ENCODE results near the gene ABCB7. TPM values are rescaled to one million over a fixed set of nuclear protein-coding genes. Genes with fewer than 3 reads are reported as not detected.

Gene ABCB7
- total RNA-seq, 2 donors from 2014 or later: 27.9 to 31.8 TPM

DNA sequence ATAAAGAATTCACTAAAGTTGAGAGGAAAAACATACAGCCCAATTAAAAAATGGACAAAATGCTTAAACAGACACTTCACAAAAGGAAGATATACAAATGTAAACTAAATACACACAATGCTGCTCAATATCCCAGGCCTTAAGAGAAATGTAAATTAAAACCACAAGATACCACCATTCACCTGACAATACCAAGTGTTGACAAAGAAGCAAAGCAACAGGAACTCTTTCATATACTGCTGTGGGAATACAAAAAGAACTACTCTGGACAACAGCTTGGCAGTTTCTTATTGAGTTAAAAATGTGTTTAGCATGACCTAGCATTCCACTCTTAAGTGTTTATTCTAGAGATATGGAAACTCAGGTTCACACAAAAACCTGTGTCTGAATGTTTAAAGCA is 71.3 kb downstream of the ABCB7 start:
- DNase-seq: no peak
- TF ChIP-seq, protein P1, sequence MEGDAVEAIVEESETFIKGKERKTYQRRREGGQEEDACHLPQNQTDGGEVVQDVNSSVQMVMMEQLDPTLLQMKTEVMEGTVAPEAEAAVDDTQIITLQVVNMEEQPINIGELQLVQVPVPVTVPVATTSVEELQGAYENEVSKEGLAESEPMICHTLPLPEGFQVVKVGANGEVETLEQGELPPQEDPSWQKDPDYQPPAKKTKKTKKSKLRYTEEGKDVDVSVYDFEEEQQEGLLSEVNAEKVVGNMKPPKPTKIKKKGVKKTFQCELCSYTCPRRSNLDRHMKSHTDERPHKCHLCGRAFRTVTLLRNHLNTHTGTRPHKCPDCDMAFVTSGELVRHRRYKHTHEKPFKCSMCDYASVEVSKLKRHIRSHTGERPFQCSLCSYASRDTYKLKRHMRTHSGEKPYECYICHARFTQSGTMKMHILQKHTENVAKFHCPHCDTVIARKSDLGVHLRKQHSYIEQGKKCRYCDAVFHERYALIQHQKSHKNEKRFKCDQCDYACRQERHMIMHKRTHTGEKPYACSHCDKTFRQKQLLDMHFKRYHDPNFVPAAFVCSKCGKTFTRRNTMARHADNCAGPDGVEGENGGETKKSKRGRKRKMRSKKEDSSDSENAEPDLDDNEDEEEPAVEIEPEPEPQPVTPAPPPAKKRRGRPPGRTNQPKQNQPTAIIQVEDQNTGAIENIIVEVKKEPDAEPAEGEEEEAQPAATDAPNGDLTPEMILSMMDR (IDR thresholded peaks at IDR 0.05): no peak
- Histone ChIP-seq H3K9ac (ENCODE audit: low read depth in 2 of 2, low read length in 2 of 2) (no peak overlapping the region), H3K36me3 (no peaks in the 10 kb centered on the region), H3K4me1 (no peaks in the 10 kb centered on the region), H3K4me3 (no peak overlapping the region), H3K27me3 (no peaks in the 10 kb centered on the region), H3K9me3 (no peaks in the 10 kb centered on the region), H3K27ac (no peak overlapping the region)
- intact Hi-C loops (cut with DNase I): no loop called here

DNA sequence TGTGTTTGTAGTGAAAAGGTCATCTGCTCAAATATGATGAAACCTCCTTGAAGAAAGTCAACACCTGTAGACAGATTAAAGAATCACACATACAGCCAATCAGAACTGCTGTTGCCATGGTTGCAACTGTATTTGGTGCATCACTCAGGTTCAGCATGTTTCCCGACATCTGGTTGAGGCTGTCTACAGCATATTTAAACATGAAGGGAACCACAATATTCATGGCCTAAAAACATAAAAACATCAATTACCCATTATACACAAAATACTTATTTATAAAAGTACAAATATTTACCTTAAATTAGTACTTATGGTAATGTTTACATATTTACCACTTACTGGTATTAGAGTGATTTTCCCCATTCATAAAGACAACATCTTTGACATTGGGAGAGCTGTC is 79.7 kb downstream of the ABCB7 start:
- no peaks in the 10 kb centered on the region for H3K36me3 ChIP-seq
- no peaks in the 10 kb centered on the region for H3K27me3 ChIP-seq
- TF ChIP-seq, protein P1 (IDR thresholded peaks at IDR 0.05): no peak
- no peak overlapping the region for H3K9ac ChIP-seq (ENCODE audit: low read depth in 2 of 2, low read length in 2 of 2)
- no peak for DNase-seq
- H3K4me3 ChIP-seq: no peak overlapping the region
- intact Hi-C loops (cut with DNase I): no loop called here
- no peaks in the 10 kb centered on the region for H3K4me1 ChIP-seq
- H3K9me3 ChIP-seq: no peaks in the 10 kb centered on the region
- H3K27ac ChIP-seq: no peak overlapping the region

DNA sequence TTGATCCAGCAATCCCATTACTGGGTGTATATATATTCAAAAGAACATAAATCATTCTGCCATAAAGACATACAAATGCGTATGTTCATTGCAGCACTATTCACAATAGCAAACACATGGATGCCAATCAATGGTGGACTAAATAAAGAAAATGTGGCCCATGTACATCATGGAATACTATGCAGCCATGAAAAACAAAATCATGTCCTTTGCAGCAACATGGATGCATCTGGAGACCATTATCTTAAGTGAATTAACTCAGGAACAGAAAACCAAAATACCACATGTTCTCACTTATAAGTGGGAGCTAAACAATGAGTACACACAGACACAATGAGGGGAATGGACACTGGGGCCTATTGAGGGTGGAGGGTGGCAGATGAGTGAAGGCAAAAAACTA is 81.6 kb downstream of the ABCB7 start:
- Histone ChIP-seq H3K27me3 (no peaks in the 10 kb centered on the region), H3K9ac (ENCODE audit: low read depth in 2 of 2, low read length in 2 of 2) (no peak overlapping the region), H3K27ac (no peak overlapping the region), H3K9me3 (no peaks in the 10 kb centered on the region), H3K4me3 (no peak overlapping the region), H3K36me3 (no peaks in the 10 kb centered on the region), H3K4me1 (no peaks in the 10 kb centered on the region)
- intact Hi-C loops (cut with DNase I): no loop called here
- TF ChIP-seq, protein P1 (IDR thresholded peaks at IDR 0.05): no peak
- DNase-seq: no peak

DNA sequence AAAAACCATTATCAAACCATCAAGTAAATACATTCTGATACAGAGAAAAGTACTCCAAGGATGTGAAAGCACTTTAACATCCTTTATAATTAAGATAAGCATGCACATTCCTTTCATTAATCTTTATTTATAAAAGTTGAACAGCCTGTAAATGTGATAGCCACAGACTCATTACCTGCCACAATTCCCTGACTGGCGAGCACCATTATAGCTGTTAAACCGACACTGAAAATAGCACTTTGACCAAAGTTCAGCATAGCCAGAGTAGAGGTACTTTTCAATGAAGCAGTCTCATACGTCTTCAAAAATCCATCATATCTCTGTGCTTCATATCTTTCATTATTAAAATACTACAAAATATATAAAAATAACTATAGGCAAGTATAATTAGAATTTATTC is 84.7 kb downstream of the ABCB7 start:
- no peaks in the 10 kb centered on the region for H3K36me3 ChIP-seq
- intact Hi-C loops (cut with DNase I): no loop called here
- no peak overlapping the region for H3K9ac ChIP-seq (ENCODE audit: low read depth in 2 of 2, low read length in 2 of 2)
- no peak overlapping the region for H3K27ac ChIP-seq
- H3K4me3 ChIP-seq: no peak overlapping the region
- H3K4me1 ChIP-seq: no peaks in the 10 kb centered on the region
- H3K9me3 ChIP-seq: no peaks in the 10 kb centered on the region
- no peaks in the 10 kb centered on the region for H3K27me3 ChIP-seq
- DNase-seq: no peak
- TF ChIP-seq, protein P1 (IDR thresholded peaks at IDR 0.05): no peak

DNA sequence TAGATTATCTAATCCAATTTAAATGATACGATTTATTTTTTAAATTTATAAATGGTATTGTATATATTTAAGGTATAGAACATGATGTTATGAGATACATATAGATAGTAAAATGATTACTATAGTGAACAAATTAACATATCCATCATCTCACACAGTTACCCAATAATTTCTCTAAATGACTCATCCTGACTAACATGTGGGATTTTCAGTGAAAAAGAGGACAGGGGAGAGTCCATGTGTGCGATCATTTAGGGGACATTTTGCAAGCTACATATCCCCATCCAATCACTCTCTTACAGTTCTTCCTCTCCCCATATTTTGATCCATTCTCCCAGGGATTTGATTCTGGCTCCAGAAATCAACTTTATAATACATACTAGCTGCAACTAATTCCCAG is 88.2 kb downstream of the ABCB7 start:
- H3K36me3 ChIP-seq: no peaks in the 10 kb centered on the region
- intact Hi-C loops (cut with DNase I): no loop called here
- no peaks in the 10 kb centered on the region for H3K9me3 ChIP-seq
- no peak overlapping the region for H3K4me3 ChIP-seq
- H3K9ac ChIP-seq (ENCODE audit: low read depth in 2 of 2, low read length in 2 of 2): no peak overlapping the region
- H3K27me3 ChIP-seq: no peaks in the 10 kb centered on the region
- DNase-seq: no peak
- no peak overlapping the region for H3K27ac ChIP-seq
- H3K4me1 ChIP-seq: no peaks in the 10 kb centered on the region
- TF ChIP-seq, protein P1 (IDR thresholded peaks at IDR 0.05): no peak

DNA sequence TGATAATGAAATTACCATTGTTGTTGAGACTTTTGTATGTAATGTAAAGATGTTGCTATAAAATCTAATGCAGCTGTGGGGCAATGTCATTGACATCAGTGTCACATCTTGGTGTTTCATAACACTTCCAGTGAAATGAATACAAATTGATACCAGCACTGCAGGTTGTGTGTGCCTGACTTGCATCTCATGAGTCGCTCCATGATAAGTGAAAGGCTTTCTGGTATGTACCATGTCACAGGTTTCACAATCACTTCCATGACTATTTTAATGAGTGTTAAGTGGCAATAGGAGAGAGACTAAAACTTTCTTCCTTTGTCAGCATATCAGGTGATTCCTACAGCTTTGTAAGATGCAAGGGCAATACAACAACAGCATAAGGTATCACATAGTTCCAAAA is 94.4 kb downstream of the ABCB7 start:
- H3K4me3 ChIP-seq: no peak overlapping the region
- H3K9ac ChIP-seq (ENCODE audit: low read depth in 2 of 2, low read length in 2 of 2): no peak overlapping the region
- H3K27ac ChIP-seq: no peak overlapping the region
- intact Hi-C loops (cut with DNase I): no loop called here
- no peak for DNase-seq
- no peaks in the 10 kb centered on the region for H3K4me1 ChIP-seq
- TF ChIP-seq, protein P1 (IDR thresholded peaks at IDR 0.05): no peak
- no peaks in the 10 kb centered on the region for H3K9me3 ChIP-seq
- H3K27me3 ChIP-seq: no peaks in the 10 kb centered on the region
- H3K36me3 ChIP-seq: no peaks in the 10 kb centered on the region

Data from colonic mucosa (tissue), 4 donors.